H1 (cell line): ENCODE results near the gene INCENP. TPM values are rescaled to one million over a fixed set of nuclear protein-coding genes. Genes with fewer than 3 reads are reported as not detected.

Source experiments
- ASH2L ChIP-seq: fragments of 200-600, 300-600 bp; sonication (generic); IDR thresholded peaks from one replicate; pipeline ENCODE4 v1.7.1; 2017; ENCODE audit warnings: low read length
- BRCA1 ChIP-seq: IDR thresholded peaks from 2 replicates; pipeline ENCODE4 v1.6.1; 2012; ENCODE audit warnings: low read depth, low read length, improper control_type of control experiment
- CTCF ChIP-seq, 3 experiments: IDR thresholded peaks; 1 replicate in 2 of 3; 2 replicates in 1 of 3; pipeline versions ENCODE4 v1.5.1 to v1.6.1; 2011; ENCODE audit warnings: low read length in 3 of 3, mild to moderate bottlenecking in 3 of 3, inconsistent platforms in 2 of 3, low read depth in 1 of 3, moderate library complexity in 1 of 3; ENCODE audit not compliant: insufficient read depth in 1 of 3; ENCODE audit errors: control extremely low read depth in 1 of 3
- EP300 ChIP-seq, 2 experiments: IDR thresholded peaks; 1 replicate in 1 of 2; 2 replicates in 1 of 2; pipeline ENCODE4 v1.6.1; 2011 to 2012; ENCODE audit warnings: low read depth in 2 of 2, low read length in 2 of 2, mild to moderate bottlenecking in 2 of 2, borderline replicate concordance in 1 of 2, inconsistent platforms in 1 of 2, moderate library complexity in 1 of 2
- HDAC6 ChIP-seq: IDR thresholded peaks from one replicate; pipeline ENCODE4 v1.7.1; 2012; ENCODE audit warnings: low read depth, mild to moderate bottlenecking, inconsistent platforms, low read length, moderate library complexity
- SP1 ChIP-seq: IDR thresholded peaks from 2 replicates; pipeline ENCODE4 v1.6.1; 2011; ENCODE audit warnings: low read depth, low read length
- polyA plus RNA-seq, 7 experiments: library from polyadenylated mRNA; depleted of rRNA in 3 of 7; stranded (reverse) in 5 of 7; unstranded in 2 of 7; fragments of >200 nt in 5 of 7; fragments of 200-250 nt in 2 of 7; gene quantifications; 1 replicate in 5 of 7; 2 replicates in 1 of 7; 4 replicates in 1 of 7; pipeline versions ENCODE4 v1.2.1 to v1.2.3, GENCODE V29; 2011 to 2013; ENCODE audit warnings: missing spikeins in 2 of 7, mixed read lengths in 2 of 7
- total RNA-seq: library from RNA; stranded (reverse); fragmentation: NEBNext Ultra II Directional; extraction: Animal tissue kit (Norgen Biotek cat#: 25700); gene quantifications from 2 replicates; pipeline ENCODE4 v1.2.1, GENCODE V29; 2021

INCENP gene
- total and polyA plus RNA-seq, 2 of the 8 experiments (the other 6 are each of a cell fraction or from before 2014, with no cell fraction given) = 25.4 to 132 TPM

GRCh38 chr11:62120431-62120830 lies 3.4 kb upstream of the INCENP start (continued):
- TF ChIP-seq BRCA1 (no peak), SP1 (no peak), EP300 (IDR thresholded peaks at IDR 0.05; ENCODE audit: borderline replicate concordance in 1 of 2, low read depth in 2 of 2, low read length in 2 of 2) (no peak), ASH2L (no peak), HDAC6 (no peak), CTCF (IDR thresholded peaks at IDR 0.05; ENCODE audit: control extremely low read depth in 1 of 3, insufficient read depth in 1 of 3, low read depth in 1 of 3, low read length in 3 of 3) (no peak)
